ENCODE results near the gene EIF4A3.

The EIF4A3 gene

GRCh38 chr17:80141463-80142165, 5.3 kb downstream of the EIF4A3 start:
- no peak for TF ChIP-seq CTCF (IDR thresholded peaks at IDR 0.05)
- H3K27ac ChIP-seq = no peak overlapping the region
- H3K79me2 ChIP-seq = peaks cover 17% of the 10 kb centered on the region
- no peak overlapping the region for H3K9ac ChIP-seq
- no peak overlapping the region for H2AFZ ChIP-seq
- no peaks in the 10 kb centered on the region for H3K9me3 ChIP-seq (ENCODE audit: control insufficient read depth, low read length)
- peaks cover 7% of the 10 kb centered on the region for H3K4me1 ChIP-seq
- no peaks in the 10 kb centered on the region for H3K27me3 ChIP-seq (ENCODE audit: control insufficient read depth, insufficient read depth, low read length)
- H3K36me3 ChIP-seq (ENCODE audit: control insufficient read depth, insufficient read depth, low read length) = no peaks in the 10 kb centered on the region
- no peak overlapping the region for H3K4me2 ChIP-seq (ENCODE audit: low read length)
- H3K4me3 ChIP-seq (ENCODE audit: low read depth, low read length) = no peak overlapping the region

GRCh38 chr17:80138856-80139426, 8.0 kb downstream of the EIF4A3 start:
- no peak overlapping the region for H3K4me2 ChIP-seq (ENCODE audit: low read length)
- H3K36me3 ChIP-seq (ENCODE audit: control insufficient read depth, insufficient read depth, low read length) = no peaks in the 10 kb centered on the region
- H3K27ac ChIP-seq = no peak overlapping the region
- H3K9ac ChIP-seq = no peak overlapping the region
- H3K4me3 ChIP-seq (ENCODE audit: low read depth, low read length) = no peak overlapping the region
- H3K4me1 ChIP-seq = no peaks in the 10 kb centered on the region
- H3K27me3 ChIP-seq (ENCODE audit: control insufficient read depth, insufficient read depth, low read length) = no peaks in the 10 kb centered on the region
- TF ChIP-seq CTCF (IDR thresholded peaks at IDR 0.05) = no peak
- peaks cover under 1% of the 10 kb centered on the region for H3K79me2 ChIP-seq
- H2AFZ ChIP-seq = no peak overlapping the region
- H3K9me3 ChIP-seq (ENCODE audit: control insufficient read depth, low read length) = no peaks in the 10 kb centered on the region

- Histone ChIP-seq H3K27me3 (ENCODE audit: control insufficient read depth, insufficient read depth, low read length) (no peaks in the 10 kb centered on the region), H3K4me2 (ENCODE audit: low read length) (no peak overlapping the region), H3K36me3 (ENCODE audit: control insufficient read depth, insufficient read depth, low read length) (no peaks in the 10 kb centered on the region), H2AFZ (no peak overlapping the region), H3K79me2 (no peaks in the 10 kb centered on the region), H3K9me3 (ENCODE audit: control insufficient read depth, low read length) (no peaks in the 10 kb centered on the region), H3K4me3 (ENCODE audit: low read depth, low read length) (no peak overlapping the region), H3K27ac (no peak overlapping the region), H3K9ac (no peak overlapping the region), H3K4me1 (no peaks in the 10 kb centered on the region)
- no peak for TF ChIP-seq CTCF (IDR thresholded peaks at IDR 0.05)
Measured at GRCh38 chr17:80137131-80137530, 9.8 kb downstream of the EIF4A3 start.

- Histone ChIP-seq H3K4me3 (ENCODE audit: low read depth, low read length) (no peak overlapping the region), H3K27me3 (ENCODE audit: control insufficient read depth, insufficient read depth, low read length) (no peaks in the 10 kb centered on the region), H2AFZ (no peak overlapping the region), H3K4me2 (ENCODE audit: low read length) (no peak overlapping the region), H3K27ac (no peak overlapping the region), H3K9me3 (ENCODE audit: control insufficient read depth, low read length) (no peaks in the 10 kb centered on the region), H3K79me2 (no peaks in the 10 kb centered on the region), H3K9ac (no peak overlapping the region), H3K36me3 (ENCODE audit: control insufficient read depth, insufficient read depth, low read length) (no peaks in the 10 kb centered on the region), H3K4me1 (peaks cover 21% of the 10 kb centered on the region)
- no peak for TF ChIP-seq CTCF (IDR thresholded peaks at IDR 0.05)
Measured at GRCh38 chr17:80133626-80133970, 13.3 kb downstream of the EIF4A3 start.
